Stimulated activated CD8-positive, alpha-beta memory T cell treated with anti-CD3 and anti-CD28 coated beads, Interleukin-12 subunit alpha, Interleukin-12 subunit beta, amount 100 ng/mL, for 24 hours (primary cell): Measurements from ENCODE around the gene RPS6KB2.

Experiments used
- DNase-seq: peaks from one replicate; pipeline ENCODE4 v3.0.0-alpha.2; 2020; ENCODE audit errors: extremely low read depth

Gene RPS6KB2

DNA sequence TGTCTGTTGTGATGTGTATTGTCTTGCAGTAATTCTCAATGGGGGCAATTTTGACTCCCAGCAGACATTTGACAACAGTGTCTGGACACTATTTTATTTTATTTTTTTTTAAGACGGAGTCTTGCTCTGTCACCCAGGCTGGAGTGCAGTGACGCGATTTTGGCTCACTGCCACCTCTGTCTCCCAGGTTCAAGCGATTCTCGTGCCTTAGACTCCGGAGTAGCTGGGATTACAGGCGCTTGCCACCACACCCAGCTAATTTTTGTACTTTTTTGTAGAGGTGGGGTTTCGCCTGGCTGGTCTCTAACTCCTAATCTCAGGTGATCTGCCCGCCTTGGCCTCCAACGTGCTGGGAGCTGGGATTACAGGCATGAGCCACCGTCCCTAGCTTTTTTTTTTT, 1.4 kb downstream of the RPS6KB2 start:
- DNase-seq, result no peak

DNA sequence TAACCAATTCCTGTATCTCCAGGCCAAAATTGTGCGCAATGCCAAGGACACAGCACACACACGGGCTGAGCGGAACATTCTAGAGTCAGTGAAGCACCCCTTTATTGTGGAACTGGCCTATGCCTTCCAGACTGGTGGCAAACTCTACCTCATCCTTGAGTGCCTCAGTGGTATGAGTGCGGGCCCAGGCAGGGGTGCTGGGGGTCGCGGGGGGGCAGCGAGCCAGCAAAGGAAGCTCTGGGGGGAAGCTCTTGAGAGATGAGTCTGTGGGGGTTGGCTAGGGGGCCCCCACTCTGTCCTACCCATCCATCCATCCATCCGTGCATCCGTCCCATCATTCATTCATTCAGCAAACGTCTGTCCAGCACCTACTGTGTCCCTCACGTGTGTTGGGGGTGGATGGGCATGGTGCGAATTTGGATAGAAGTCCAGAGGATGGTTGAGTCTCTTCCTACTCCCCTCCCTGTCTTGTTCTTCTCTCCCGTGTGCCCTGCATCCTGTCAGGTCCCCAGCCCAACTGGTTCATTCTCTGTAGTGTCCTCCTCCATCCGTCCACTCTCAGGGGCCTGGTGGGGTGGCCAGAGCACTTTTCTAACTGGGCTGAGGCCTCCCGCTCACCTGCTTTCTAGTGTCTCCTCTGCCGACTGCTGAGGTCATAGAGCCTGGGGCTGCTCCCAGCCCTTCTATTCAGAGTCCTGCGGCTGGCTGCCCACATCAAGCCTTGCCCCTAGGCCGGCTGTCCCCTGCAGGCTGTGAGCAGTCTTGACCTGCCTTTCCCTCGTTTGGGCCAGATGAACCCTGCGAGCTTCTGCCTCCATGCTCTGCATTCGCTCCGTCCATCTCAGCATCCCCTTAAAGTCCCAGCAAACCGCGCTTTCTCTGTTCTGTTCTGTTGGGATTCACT, 3.3 kb downstream of the RPS6KB2 start:
- no peak for DNase-seq

DNA sequence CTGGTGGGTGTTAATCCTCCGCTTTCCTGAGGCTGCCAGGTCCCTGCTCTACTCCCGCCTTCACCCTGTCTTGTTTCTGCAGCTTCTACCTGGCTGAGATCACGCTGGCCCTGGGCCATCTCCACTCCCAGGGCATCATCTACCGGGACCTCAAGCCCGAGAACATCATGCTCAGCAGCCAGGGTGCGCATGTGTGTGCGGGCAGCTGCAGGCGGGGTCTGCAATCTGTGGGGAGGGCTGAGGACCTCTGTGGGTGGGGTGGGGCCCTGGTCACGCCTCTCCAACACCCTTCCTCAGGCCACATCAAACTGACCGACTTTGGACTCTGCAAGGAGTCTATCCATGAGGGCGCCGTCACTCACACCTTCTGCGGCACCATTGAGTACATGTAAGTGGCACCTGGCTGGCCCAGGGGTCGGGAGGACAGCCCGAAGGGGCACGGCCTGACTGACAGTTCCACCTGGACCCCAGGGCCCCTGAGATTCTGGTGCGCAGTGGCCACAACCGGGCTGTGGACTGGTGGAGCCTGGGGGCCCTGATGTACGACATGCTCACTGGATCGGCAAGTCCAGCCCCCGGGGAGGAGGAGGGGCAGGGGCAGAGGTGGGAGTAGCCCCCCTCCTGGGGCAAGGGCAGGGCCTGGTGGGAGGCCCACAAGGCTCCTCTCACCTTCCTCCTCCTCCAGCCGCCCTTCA, 4.5 kb downstream of the RPS6KB2 start:
- DNase-seq, result no peak

DNA sequence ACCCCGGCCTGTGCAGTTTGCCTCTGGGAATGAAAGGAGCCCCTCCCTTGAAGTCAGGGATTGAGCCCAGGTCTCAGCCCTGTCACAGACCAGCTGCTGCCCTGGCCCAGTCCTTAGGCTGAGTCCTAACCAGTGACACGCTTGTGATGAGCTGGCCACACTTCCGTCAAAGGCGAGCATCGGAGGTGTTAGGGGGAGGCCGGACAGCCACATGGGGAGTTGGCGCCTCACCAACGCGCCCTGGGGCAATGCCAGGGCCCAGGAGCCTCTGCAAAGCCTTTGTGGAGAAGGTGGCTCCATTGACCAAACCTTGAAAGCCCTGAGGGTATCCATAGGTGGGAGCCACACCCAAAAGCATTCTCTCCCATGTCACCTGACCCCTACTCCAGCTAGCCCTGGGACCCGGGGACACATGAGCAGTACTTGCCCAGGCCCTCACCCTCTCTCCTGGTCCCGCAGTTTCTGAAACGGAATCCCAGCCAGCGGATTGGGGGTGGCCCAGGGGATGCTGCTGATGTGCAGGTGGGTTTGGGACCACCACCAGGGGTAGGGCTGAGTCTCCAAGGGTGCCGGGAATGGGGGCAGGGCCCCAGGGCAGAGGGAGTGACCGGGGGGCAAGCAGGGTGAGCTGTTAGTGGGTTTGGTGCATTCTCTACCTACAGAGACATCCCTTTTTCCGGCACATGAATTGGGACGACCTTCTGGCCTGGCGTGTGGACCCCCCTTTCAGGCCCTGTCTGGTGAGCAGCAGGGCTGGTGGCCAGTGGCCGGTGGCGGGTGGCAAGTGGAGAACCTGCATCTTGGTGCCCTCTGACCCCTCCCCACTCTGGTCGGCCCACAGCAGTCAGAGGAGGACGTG, 5.5 kb downstream of the RPS6KB2 start:
- no peak for DNase-seq

DNA sequence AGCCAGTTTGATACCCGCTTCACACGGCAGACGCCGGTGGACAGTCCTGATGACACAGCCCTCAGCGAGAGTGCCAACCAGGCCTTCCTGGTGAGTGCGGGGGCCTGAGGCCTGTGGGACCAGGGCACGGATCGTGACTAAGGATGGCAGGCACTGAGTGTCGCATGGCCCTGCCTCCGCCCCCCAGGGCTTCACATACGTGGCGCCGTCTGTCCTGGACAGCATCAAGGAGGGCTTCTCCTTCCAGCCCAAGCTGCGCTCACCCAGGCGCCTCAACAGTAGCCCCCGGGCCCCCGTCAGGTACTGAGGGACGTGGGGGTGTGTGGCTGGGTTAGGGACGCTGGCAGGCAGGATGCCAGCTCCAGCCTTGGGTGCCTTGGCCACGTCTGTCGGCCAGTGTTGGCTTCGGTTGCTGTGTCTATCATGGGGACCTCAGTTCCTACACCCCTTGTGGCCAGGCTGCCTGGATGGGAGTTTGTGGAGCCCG, 6.1 kb downstream of the RPS6KB2 start:
- DNase-seq, result no peak

DNA sequence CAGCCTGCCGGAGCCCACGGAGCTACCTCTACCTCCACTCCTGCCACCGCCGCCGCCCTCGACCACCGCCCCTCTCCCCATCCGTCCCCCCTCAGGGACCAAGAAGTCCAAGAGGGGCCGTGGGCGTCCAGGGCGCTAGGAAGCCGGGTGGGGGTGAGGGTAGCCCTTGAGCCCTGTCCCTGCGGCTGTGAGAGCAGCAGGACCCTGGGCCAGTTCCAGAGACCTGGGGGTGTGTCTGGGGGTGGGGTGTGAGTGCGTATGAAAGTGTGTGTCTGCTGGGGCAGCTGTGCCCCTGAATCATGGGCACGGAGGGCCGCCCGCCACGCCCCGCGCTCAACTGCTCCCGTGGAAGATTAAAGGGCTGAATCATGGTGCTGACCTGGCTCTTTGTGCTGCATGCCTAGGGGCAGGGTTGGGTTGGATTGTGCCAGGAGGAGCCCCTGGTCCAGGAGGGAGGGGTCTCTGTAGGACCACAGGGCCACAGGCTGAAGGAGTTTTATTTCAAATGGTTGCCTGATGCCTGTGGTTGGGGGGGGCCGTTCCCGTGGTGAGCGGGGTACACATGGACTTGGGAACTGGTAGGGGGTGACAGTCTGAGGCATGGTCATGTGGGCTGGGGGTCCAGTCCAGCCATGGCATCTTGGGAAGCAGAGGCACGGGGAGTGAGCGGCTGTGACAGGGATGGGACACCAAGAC, 6.9 kb downstream of the RPS6KB2 start:
- DNase-seq, result no peak

DNA sequence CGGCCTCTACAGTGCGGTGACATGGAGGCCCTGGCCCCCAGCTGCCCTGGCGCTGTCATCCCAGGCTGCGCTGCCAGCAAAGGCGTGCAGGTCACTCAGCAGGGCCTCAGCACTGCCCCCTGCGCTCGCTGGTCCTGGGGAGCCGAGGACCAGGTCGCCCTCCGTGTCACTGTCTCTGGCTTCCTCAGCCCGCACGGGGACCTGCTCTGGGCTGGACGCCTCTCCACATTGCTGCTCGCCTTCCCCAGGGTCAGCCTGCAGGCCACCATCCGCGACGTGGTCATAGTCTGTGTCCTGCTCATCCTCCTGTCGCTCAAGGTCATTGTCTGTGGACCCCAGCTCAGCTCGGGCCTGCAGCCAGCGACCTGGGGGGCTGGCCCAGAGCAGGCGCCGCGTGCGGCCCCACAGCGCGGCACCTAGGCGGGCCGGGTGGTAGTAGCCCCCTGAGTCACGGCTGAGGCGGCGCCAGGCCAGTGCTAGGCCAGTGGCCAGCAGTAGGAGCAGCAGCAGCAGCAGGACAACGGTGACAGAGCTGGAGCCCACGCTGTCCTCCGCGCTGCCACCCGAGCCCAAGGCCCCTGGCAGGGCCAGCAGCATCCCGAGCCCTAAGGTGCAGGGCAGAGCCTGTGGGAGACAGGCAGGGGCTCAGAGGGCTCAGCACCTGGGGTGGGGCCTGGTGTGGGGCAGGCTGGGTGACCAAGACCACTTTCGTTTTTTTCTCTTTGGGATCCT, 7.6 kb downstream of the RPS6KB2 start:
- DNase-seq, result no peak

DNA sequence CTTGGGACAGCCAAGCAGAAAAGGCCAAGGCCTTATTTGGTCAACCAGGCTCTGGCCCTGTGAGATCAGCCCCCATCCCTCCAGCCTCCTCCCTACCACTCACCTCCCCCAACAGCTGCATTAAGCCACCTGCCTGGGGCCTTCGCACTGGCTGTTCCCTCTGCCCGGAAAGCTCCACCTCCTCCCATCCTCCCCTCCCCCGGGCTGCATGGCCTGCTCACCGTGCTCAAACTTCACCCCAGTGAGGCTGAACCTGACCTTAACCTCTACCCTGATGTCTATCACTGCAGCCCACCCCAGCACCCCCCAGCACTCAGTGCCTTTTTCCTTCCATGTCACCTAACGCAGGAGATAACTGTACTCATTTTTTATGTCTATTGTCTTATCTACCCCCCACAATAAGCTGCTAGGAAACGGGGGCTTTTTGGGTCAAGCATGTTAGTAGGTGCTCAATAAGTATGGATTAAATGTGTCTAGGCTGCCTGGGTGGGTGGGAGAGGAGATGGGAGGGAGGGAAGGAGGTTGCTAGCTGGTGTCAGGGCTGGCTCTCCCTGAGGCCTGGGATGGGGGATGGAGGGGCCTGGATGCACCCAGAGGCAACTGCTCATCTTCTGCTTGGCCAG, 8.3 kb downstream of the RPS6KB2 start:
- DNase-seq, result no peak

DNA sequence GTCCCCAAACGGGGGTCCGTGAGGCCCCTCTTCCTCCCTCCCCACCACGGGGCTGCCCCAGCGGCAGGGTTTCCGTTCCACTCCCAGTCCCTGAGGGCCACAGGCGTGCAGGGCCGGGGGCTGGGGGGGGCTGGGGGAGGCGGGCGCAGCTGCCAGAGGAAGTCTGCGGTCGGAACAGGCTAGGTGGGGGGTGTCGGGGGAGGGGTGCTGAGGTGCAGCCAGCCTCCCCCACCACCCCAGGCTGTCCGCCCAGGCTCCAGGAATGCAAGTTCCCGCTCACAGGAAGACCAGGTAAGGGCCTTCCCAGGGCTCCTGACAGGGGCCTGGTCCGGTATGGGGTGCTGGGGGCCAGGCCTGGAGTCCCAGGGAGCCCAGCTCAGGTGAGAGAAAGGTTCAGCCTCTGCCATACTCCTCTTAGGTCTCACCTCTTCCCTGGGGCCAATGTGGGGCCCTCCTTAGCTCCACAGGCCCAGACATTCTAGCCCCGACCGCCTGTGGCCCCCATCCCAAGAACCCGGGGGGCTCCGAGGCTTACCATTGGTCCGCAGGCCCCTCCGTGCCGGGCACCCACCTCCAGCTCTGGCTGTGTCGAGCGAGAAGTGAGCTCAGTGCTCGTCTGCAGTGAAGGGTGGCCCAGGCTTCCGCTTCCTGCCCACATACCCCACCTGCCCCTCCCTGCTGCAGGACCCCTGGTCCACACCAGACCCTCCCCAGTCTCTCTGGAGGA, 9.0 kb downstream of the RPS6KB2 start, which contains the start of gene PTPRCAP:
PTPRCAP (minus strand) TSS at position 601 of the 727 bp plus-strand sequence; CDS start at position 538, 63 bp downstream.
- DNase-seq, result peak; percentile 60

DNA sequence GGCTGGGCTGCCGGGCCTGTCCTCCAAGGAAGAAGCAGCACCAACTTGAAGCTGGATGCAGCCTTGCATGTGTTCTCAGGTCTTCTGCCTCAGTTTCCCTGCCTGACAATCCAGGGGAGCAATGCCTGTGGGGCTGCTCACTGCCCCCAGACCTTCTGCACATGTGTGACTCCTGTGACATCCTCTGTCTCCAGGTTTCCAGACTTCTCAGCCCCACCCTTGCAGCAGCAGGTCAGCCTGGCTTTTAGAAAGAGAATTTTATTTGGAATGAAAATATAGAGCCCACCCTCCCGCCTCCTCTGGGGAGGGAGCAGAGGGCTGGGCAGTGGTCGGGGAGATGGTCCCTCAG, 9.5 kb downstream of the RPS6KB2 start:
- DNase-seq, result no peak

DNA sequence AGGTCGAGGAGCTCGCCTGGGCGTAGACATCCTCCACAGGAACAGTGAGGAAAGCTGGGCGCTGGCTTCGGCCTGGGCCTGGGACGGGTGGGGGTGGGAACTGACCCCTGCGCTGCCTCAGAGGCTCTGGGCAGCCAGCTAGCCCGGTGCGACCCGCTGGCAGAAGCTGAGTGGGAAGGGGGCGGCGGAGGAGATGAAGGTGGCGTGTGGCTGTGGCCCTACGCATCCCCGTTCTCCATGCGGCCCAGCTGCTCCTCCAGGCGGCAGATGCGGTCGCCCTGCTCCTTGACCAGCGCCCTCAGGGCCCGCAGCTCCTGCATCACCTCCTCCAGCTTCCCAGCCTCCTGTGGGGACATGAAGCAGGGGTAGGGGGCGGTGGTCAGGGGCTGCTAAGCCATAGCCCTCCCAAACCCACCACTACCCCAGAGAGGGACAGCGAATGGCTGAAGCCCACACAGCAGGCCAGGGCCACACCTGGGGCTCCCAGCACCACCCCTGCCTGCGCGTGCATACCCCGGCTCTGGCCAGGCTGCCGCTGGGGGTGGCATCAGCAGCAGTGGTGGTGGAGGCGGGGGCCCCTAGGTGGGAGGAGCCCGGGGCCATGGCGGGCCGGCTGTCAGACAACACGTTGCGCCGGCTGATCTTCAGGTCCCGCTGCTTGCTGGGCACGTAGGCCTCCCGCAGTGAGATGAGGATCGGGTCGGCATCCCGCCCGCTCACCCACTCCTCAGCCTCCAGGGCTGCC, 10.0 kb downstream of the RPS6KB2 start:
- DNase-seq, result peak; percentile 55

DNA sequence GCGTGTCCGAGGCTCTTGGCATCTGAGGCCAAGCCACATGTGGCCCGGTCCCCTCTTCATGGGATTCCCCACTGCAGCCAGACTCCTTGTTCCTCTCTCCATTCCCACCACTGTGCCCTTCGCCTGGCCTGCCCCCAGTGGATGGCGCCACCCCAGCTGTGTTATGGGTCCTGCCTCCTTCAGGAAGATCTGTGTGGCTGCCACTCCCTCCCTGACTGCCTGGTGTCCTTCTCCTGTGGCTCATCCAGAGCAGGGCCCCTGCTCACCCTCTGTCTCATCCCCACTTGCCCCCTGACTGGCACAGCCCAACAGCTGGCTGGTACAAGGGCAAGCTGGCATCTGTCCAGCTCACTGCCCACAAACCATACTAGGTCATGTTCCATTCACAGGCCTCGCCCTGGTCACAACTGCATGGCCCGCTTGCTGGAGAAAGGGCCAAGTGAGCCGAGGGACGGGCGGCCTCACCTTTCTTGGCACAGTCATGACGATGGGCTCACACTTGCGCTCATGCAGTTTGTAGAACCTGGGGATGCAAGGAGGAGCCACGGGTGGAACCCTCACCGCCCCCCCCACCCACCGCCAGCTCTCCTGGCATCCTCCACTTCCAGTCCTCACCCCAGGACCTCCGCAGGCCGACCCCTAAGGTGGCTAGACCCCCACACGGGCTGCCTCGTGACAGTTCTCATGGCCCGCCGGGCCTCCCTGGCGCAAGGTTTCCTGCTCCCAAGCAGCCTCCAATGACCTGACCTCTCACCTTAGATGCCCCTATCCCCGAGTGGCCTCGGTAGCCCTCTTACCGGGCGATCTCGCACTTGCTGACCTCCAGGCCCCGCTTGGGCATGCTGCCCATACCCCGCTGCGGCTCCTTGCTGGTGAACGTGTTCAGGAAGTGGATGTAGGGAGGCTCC, 11.3 kb downstream of the RPS6KB2 start:
- DNase-seq, result no peak

DNA sequence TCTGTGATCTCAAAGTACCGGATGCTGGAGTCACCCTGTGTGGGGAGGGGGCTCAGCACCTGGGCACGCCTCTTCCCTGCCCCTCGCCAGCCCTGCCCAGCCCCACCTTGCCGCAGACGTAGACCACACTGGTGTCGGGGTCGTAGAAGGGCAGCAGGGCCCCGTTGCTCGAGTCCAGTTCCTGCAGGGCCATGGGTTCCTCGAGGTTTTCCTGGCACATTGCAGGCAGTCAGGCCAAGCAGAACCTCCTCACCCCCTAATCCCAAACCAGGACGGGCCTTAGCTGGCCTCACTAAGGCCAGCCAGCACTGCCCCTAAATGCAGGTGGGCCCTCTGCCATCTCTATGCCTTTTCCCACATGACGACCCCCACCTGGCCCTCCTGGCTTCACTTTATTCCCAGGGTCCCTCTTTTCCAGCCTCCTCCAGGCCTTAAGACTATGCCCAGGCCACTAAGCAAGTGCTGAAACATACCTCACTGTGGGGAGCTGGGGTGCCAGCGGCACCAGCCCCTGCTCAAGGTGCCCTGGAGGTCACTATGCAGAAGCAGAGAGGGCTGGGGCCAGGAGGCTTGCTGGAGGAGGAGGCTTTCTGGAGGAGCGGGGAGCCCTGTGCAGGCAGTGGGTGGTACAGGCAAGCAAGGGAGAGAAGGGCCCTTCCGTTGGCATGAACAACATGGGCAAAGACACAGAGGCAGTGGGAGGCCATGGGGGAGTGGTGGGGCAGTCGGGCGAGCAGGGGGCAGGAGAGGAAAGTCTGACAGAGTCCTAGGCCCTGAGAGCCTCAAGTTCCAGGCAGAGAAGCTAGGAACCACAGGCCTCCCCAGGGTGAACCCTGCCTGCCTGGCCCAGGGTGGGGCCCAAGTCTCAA, 12.2 kb downstream of the RPS6KB2 start:
- DNase-seq, result no peak

DNA sequence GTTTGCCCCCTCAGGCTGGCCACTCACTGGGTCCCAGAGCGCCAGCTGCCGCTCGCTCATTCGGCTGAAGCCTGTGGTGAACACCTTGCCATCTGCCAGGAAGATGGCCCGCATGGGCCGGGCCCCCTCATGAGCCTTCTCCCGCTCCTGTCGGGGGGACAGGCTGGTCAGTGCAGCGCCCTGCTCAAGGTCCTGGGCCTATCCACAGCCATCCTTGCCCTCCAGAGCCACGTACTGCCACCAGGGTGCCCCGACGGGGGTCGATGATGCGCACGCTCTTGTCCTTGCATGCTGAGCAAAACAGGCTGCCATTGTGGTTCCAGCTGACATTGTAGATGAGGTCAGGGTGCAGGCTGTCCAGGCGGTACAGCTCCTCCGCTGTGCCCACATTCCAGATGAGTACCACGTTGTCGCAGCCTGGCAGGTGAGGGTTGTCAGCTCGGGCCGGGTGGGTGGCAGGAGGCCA, 12.8 kb downstream of the RPS6KB2 start:
- DNase-seq, result no peak

DNA sequence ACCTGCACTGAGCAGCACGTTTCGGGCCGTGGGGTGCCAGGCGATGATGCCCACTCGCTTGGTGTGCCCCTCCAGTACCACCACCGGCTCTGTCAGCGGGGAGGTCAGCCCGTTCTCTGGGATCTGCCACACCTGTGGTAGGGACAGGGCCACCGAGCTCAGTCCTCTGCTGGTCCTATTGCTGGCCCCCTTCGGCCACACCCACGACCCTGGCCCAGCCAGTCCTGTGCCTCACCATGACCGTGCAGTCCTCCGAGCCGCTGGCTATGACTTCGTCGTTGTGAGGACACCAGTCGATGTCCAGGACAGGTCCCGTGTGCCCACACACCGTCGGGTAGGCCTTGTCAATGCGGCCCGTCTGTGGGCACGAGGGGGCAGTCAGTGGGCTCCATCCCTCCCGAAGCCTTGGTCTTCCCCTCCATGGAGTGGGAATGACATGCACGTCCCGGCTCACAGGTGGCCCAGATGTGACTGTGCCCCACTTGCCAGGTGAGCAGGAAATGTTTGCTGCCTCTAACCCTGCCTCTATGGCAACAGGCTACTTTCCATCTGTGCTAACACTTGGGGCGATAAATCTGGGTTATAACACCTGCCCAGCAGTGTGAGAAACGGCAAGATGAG, 13.5 kb downstream of the RPS6KB2 start:
- no peak for DNase-seq
